SK-N-SH treated with all-trans-retinoic acid at 6 μM for 48 hours (cell line): ENCODE results near the gene SHC4.
"Not testable (repeated sequence)": the region's sequence is repeated elsewhere in the genome, so short reads cannot be mapped to it uniquely, and the experiment has no call there.

Source experiments
- ATAC-seq: fragments of 200-7000 bp; cut with Tn5 transposase; 3 replicates; pipeline ENCODE4 v1.9.1; 2020; ENCODE audit warnings: mild to moderate bottlenecking, moderate library complexity
- ARNTL ChIP-seq: fragments of 450-650 bp; formaldehyde crosslinking; IDR thresholded peaks from 2 replicates; pipeline ENCODE4 v1.5.0; 2020; ENCODE audit warnings: low read depth, mild to moderate bottlenecking, moderate library complexity, borderline replicate concordance
- CREB5 ChIP-seq: fragments of 250-450 bp; sonication (Bioruptor Pico); IDR thresholded peaks from 2 replicates; pipeline ENCODE4 v1.5.1; 2020; ENCODE audit warnings: low read depth, mild to moderate bottlenecking, moderate library complexity
- CSRNP3 ChIP-seq: fragments of 250-450 bp; sonication (Bioruptor Pico); IDR thresholded peaks from 2 replicates; pipeline ENCODE4 v1.5.1; 2021; ENCODE audit warnings: mild to moderate bottlenecking, moderate library complexity
- GLIS3 ChIP-seq: fragments of 250-450 bp; sonication (Bioruptor Pico); IDR thresholded peaks from 2 replicates; pipeline ENCODE4 v1.5.0; 2020; ENCODE audit warnings: mild to moderate bottlenecking, moderate library complexity
- ISL1 ChIP-seq: fragments of 250-450 bp; sonication (Bioruptor Pico); IDR thresholded peaks from 2 replicates; pipeline ENCODE4 v2.1.2; 2022; ENCODE audit warnings: mild to moderate bottlenecking, moderate library complexity
- OSR1 ChIP-seq: fragments of 250-450 bp; sonication (Bioruptor Pico); IDR thresholded peaks from 2 replicates; pipeline ENCODE4 v1.8.0; 2022; ENCODE audit warnings: moderate library complexity, mild to moderate bottlenecking, inconsistent platforms
- PATZ1 ChIP-seq: fragments of 250-450 bp; sonication (Bioruptor Pico); IDR thresholded peaks from 2 replicates; pipeline ENCODE4 v1.8.0; 2020; ENCODE audit warnings: mild to moderate bottlenecking, moderate library complexity, borderline replicate concordance
- POU6F1 ChIP-seq: fragments of 250-450 bp; sonication (Bioruptor Pico); IDR thresholded peaks from 2 replicates; pipeline ENCODE4 v1.8.0; 2021; ENCODE audit warnings: low read depth, mild to moderate bottlenecking, moderate library complexity, borderline replicate concordance
- PPARA ChIP-seq: fragments of 250-450 bp; sonication (Bioruptor Pico); IDR thresholded peaks from 2 replicates; pipeline ENCODE4 v1.5.0; 2020; ENCODE audit warnings: mild to moderate bottlenecking, borderline replicate concordance
- RARB ChIP-seq: fragments of 250-450 bp; sonication (Bioruptor Pico); IDR thresholded peaks from 2 replicates; pipeline ENCODE4 v1.8.0; 2021; ENCODE audit warnings: mild to moderate bottlenecking, moderate library complexity
- SNAI2 ChIP-seq: fragments of 250-450 bp; sonication (Bioruptor Pico); IDR thresholded peaks from 2 replicates; pipeline ENCODE4 v1.5.0; 2020; ENCODE audit warnings: mild to moderate bottlenecking, moderate library complexity
- TCF4 ChIP-seq: fragments of 250-450 bp; sonication (Bioruptor Pico); IDR thresholded peaks from 2 replicates; pipeline ENCODE4 v1.8.0; 2021; ENCODE audit warnings: mild to moderate bottlenecking, moderate library complexity, borderline replicate concordance
- TOX ChIP-seq: fragments of 250-450 bp; sonication (Bioruptor Pico); IDR thresholded peaks from 2 replicates; pipeline ENCODE4 v1.8.0; 2021; ENCODE audit warnings: mild to moderate bottlenecking, moderate library complexity, borderline replicate concordance
- TSHZ2 ChIP-seq: fragments of 250-450 bp; sonication (Bioruptor Pico); IDR thresholded peaks from 2 replicates; pipeline ENCODE4 v1.5.0; 2020; ENCODE audit warnings: mild to moderate bottlenecking, moderate library complexity
- ZC3H10 ChIP-seq: fragments of 250-450 bp; sonication (Bioruptor Pico); IDR thresholded peaks from 2 replicates; pipeline ENCODE4 v1.5.1; 2021; ENCODE audit warnings: mild to moderate bottlenecking, moderate library complexity
- ZFP3 ChIP-seq: fragments of 250-450 bp; sonication (Bioruptor Pico); IDR thresholded peaks from 2 replicates; pipeline ENCODE4 v1.5.0; 2020; ENCODE audit warnings: mild to moderate bottlenecking, moderate library complexity
- ZFP30 ChIP-seq: fragments of 450-650 bp; formaldehyde crosslinking; IDR thresholded peaks from 2 replicates; pipeline ENCODE4 v1.5.0; 2022; ENCODE audit warnings: mild to moderate bottlenecking, moderate library complexity
- ZNF565 ChIP-seq: fragments of 450-650 bp; formaldehyde crosslinking; conservative IDR thresholded peaks from 2 replicates; pipeline ENCODE4 v1.5.0; 2020; ENCODE audit warnings: low read depth, mild to moderate bottlenecking, moderate library complexity
- ZNF8 ChIP-seq: fragments of 450-650 bp; formaldehyde crosslinking; IDR thresholded peaks from 2 replicates; pipeline ENCODE4 v1.5.0; 2020; ENCODE audit warnings: mild to moderate bottlenecking, moderate library complexity

The SHC4 gene

GRCh38 chr15:48915861-48916260 is 47.9 kb downstream of the SHC4 start:
- no peak for ATAC-seq
- TF ChIP-seq GLIS3 (CRISPR knock-in tag), result no peak
- no peak for TF ChIP-seq ARNTL (CRISPR knock-in tag)
- no peak for TF ChIP-seq TCF4 (CRISPR knock-in tag)
- TF ChIP-seq CSRNP3, result no peak
- TF ChIP-seq TOX (CRISPR knock-in tag), result no peak
- TF ChIP-seq SNAI2 (CRISPR knock-in tag), result no peak
- TF ChIP-seq PATZ1 (CRISPR knock-in tag), result no peak

GRCh38 chr15:48914717-48915116 is 49.0 kb downstream of the SHC4 start:
- TF ChIP-seq TOX (CRISPR knock-in tag) (no peak), ZFP3 (CRISPR knock-in tag) (no peak), ZNF565 (CRISPR knock-in tag) (no peak), TCF4 (CRISPR knock-in tag) (no peak), ZNF8 (CRISPR knock-in tag) (no peak), ZC3H10 (CRISPR knock-in tag) (no peak), OSR1 (CRISPR knock-in tag) (no peak), RARB (CRISPR knock-in tag) (no peak), CREB5 (CRISPR knock-in tag) (no peak), ISL1 (CRISPR knock-in tag) (no peak)
- TF ChIP-seq, all 23 proteins: peak for 0
- ATAC-seq, result no peak

- no peak for TF ChIP-seq ZC3H10 (CRISPR knock-in tag)
- TF ChIP-seq POU6F1 (CRISPR knock-in tag), result no peak
- TF ChIP-seq ISL1 (CRISPR knock-in tag), result no peak
- TF ChIP-seq PPARA (CRISPR knock-in tag), result no peak
- no peak for TF ChIP-seq ZFP30 (CRISPR knock-in tag)
- no peak for TF ChIP-seq ARNTL (CRISPR knock-in tag)
- no peak for TF ChIP-seq GLIS3 (CRISPR knock-in tag)
- TF ChIP-seq, all 23 proteins: peak for 0
- no peak for ATAC-seq
Observed at GRCh38 chr15:48913141-48913540, 50.6 kb downstream of the SHC4 start.

- ATAC-seq, result not testable (repeated sequence)
Observed at GRCh38 chr15:48910554-48910953, 53.2 kb downstream of the SHC4 start.

GRCh38 chr15:48909313-48909712 is 54.4 kb downstream of the SHC4 start:
- not testable (repeated sequence) for ATAC-seq

- ATAC-seq, result no peak
- no peak for TF ChIP-seq RARB (CRISPR knock-in tag)
- no peak for TF ChIP-seq ISL1 (CRISPR knock-in tag)
- TF ChIP-seq PPARA (CRISPR knock-in tag), result no peak
- no peak for TF ChIP-seq CSRNP3
- TF ChIP-seq OSR1 (CRISPR knock-in tag), result no peak
- no peak for TF ChIP-seq ZNF8 (CRISPR knock-in tag)
- no peak for TF ChIP-seq TSHZ2
- TF ChIP-seq ZFP30 (CRISPR knock-in tag), result no peak
- TF ChIP-seq ZFP3 (CRISPR knock-in tag), result no peak
Observed at GRCh38 chr15:48905847-48906246, 57.9 kb downstream of the SHC4 start.
